ENCODE data around the gene CACTIN. TPM values are rescaled to one million over a fixed set of nuclear protein-coding genes. Genes with fewer than 3 reads are reported as not detected.

CACTIN gene
- polyA plus RNA-seq, 1 experiment = 9.3 TPM

- TF ChIP-seq CTCF (IDR thresholded peaks at IDR 0.05; ENCODE audit: low read depth, low read length) = no peak
- ChIA-PET CTCF (no interaction called here), POLR2A (no interaction called here)
- H3K27ac ChIP-seq (ENCODE audit: low read depth, low read length) = no peak overlapping the region
- H3K4me3 ChIP-seq (ENCODE audit: low read depth, low read length) = no peak overlapping the region
- H3K9me3 ChIP-seq (ENCODE audit: control insufficient read depth, insufficient read depth, low read length) = no peaks in the 10 kb centered on the region; the same call in 1 of the 2 replicates
- H3K27me3 ChIP-seq (ENCODE audit: control insufficient read depth, insufficient read depth, low read length) = no peaks in the 10 kb centered on the region
- DNase-seq (ENCODE audit: low read depth, low spot score) = no peak
Measured at GRCh38 chr19:3645067-3645396, 18.4 kb upstream of the CACTIN start.

GRCh38 chr19:3644351-3645066, 17.9 kb upstream of the CACTIN start:
- CTCF ChIA-PET = no interaction called here
- no peak for TF ChIP-seq CTCF (IDR thresholded peaks at IDR 0.05; ENCODE audit: low read depth, low read length)
- POLR2A ChIA-PET = no interaction called here
- Histone ChIP-seq H3K27ac (ENCODE audit: low read depth, low read length) (no peak overlapping the region), H3K4me3 (ENCODE audit: low read depth, low read length) (no peak overlapping the region), H3K27me3 (ENCODE audit: control insufficient read depth, insufficient read depth, low read length) (no peaks in the 10 kb centered on the region), H3K9me3 (ENCODE audit: control insufficient read depth, insufficient read depth, low read length) (no peaks in the 10 kb centered on the region; the same call in 1 of the 2 replicates)
- no peak for DNase-seq (ENCODE audit: low read depth, low spot score)

- H3K27me3 ChIP-seq (ENCODE audit: control insufficient read depth, insufficient read depth, low read length) = no peaks in the 10 kb centered on the region
- DNase-seq (ENCODE audit: low read depth, low spot score) = no peak
- ChIA-PET POLR2A (no interaction called here), CTCF (interaction anchor here (0.6 kb wide), 1 partner anchor 93 kb away, joined by 7 read pairs; no protein-coding TSS in a partner anchor)
- H3K9me3 ChIP-seq (ENCODE audit: control insufficient read depth, insufficient read depth, low read length) = no peaks in the 10 kb centered on the region; the same call in 1 of the 2 replicates
- H3K27ac ChIP-seq (ENCODE audit: low read depth, low read length) = no peak overlapping the region
- no peak for TF ChIP-seq CTCF (IDR thresholded peaks at IDR 0.05; ENCODE audit: low read depth, low read length)
- H3K4me3 ChIP-seq (ENCODE audit: low read depth, low read length) = no peak overlapping the region
Measured at GRCh38 chr19:3643674-3644313, 17.2 kb upstream of the CACTIN start.

GRCh38 chr19:3642987-3643673, 16.5 kb upstream of the CACTIN start:
- no peak for DNase-seq (ENCODE audit: low read depth, low spot score)
- H3K27me3 ChIP-seq (ENCODE audit: control insufficient read depth, insufficient read depth, low read length) = no peaks in the 10 kb centered on the region
- ChIA-PET POLR2A (no interaction called here), CTCF (interaction anchor here (0.6 kb wide), 1 partner anchor 92 kb away, joined by 7 read pairs; no protein-coding TSS in a partner anchor)
- no peak overlapping the region for H3K27ac ChIP-seq (ENCODE audit: low read depth, low read length)
- H3K4me3 ChIP-seq (ENCODE audit: low read depth, low read length) = no peak overlapping the region
- H3K9me3 ChIP-seq (ENCODE audit: control insufficient read depth, insufficient read depth, low read length) = no peaks in the 10 kb centered on the region; the same call in 1 of the 2 replicates
- TF ChIP-seq CTCF (IDR thresholded peaks at IDR 0.05; ENCODE audit: low read depth, low read length) = no peak

- H3K4me3 ChIP-seq (ENCODE audit: low read depth, low read length) = no peak overlapping the region
- no peaks in the 10 kb centered on the region for H3K27me3 ChIP-seq (ENCODE audit: control insufficient read depth, insufficient read depth, low read length)
- H3K9me3 ChIP-seq (ENCODE audit: control insufficient read depth, insufficient read depth, low read length) = no peaks in the 10 kb centered on the region; the same call in 1 of the 2 replicates
- no peak overlapping the region for H3K27ac ChIP-seq (ENCODE audit: low read depth, low read length)
- DNase-seq (ENCODE audit: low read depth, low spot score) = no peak
- ChIA-PET CTCF (no interaction called here), POLR2A (no interaction called here)
- no peak for TF ChIP-seq CTCF (IDR thresholded peaks at IDR 0.05; ENCODE audit: low read depth, low read length)
Measured at GRCh38 chr19:3642296-3642695, 15.7 kb upstream of the CACTIN start.

All from AG04450 (cell line).